WERI-Rb-1 (cell line): ENCODE results near the gene SEMA3A.

Experiments used
- DNase-seq: peaks from one replicate; pipeline ENCODE4 v3.0.0-alpha.2; 2020
- H3K27ac ChIP-seq: fragments of 250-450 bp; sonication (Bioruptor Pico); 2 replicates; pipeline ENCODE4 v1.5.1; 2020; ENCODE audit warnings: mild to moderate bottlenecking, moderate library complexity
- H3K27me3 ChIP-seq: fragments of 250-450 bp; sonication (Bioruptor Pico); 2 replicates; pipeline ENCODE4 v1.5.1; 2021; ENCODE audit warnings: mild to moderate bottlenecking, low read depth, moderate library complexity; ENCODE audit not compliant: insufficient read depth, severe bottlenecking
- H3K36me3 ChIP-seq: fragments of 250-450 bp; sonication (Bioruptor Pico); 2 replicates; pipeline ENCODE4 v1.5.1; 2020; ENCODE audit warnings: mild to moderate bottlenecking, moderate library complexity
- H3K4me3 ChIP-seq: 2 replicates; pipeline ENCODE4 v1.5.1; 2011; ENCODE audit warnings: low read depth, mild to moderate bottlenecking, control low read depth, low read length
- H3K9me3 ChIP-seq: fragments of 250-450 bp; sonication (Bioruptor Pico); 2 replicates; pipeline ENCODE4 v1.5.1; 2021; ENCODE audit warnings: mild to moderate bottlenecking, moderate library complexity; ENCODE audit not compliant: severe bottlenecking
- CTCF ChIP-seq: IDR thresholded peaks from 2 replicates; pipeline ENCODE4 v1.5.1; 2011; ENCODE audit warnings: low read depth, mild to moderate bottlenecking, control low read depth, inconsistent platforms, low read length

Gene SEMA3A

GRCh38 chr7:83946801-83947200 lies 247.8 kb downstream of the SEMA3A start:
- Histone ChIP-seq H3K9me3 (no peaks in the 10 kb centered on the region), H3K36me3 (no peaks in the 10 kb centered on the region), H3K27ac (no peak overlapping the region), H3K4me3 (no peak overlapping the region), H3K27me3 (no peaks in the 10 kb centered on the region)
- TF ChIP-seq CTCF = no peak
- DNase-seq = no peak

DNA sequence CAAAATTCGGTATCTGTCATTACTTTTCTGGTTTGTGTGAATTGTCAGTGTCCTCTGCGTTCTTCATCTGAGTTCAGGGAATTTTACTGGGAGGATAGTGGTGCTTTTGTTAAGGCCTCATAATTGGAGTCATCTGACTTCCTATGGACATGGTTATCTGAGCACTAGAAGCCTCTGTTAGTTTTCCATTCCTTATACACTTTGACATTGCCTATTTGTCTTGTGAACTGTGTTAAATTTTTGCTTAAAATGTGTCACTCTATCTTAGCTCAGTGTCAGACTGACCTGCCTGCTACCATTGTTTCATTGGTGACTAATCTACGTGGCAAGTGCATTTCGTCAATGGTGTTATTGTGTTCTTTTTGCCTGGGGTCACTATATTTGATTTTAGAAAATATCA lies 253.3 kb downstream of the SEMA3A start:
- H3K27ac ChIP-seq = no peak overlapping the region
- H3K4me3 ChIP-seq = no peak overlapping the region
- no peaks in the 10 kb centered on the region for H3K27me3 ChIP-seq
- no peaks in the 10 kb centered on the region for H3K9me3 ChIP-seq
- no peaks in the 10 kb centered on the region for H3K36me3 ChIP-seq
- DNase-seq = no peak
- no peak for TF ChIP-seq CTCF

- no peaks in the 10 kb centered on the region for H3K9me3 ChIP-seq
- no peak overlapping the region for H3K27ac ChIP-seq
- H3K36me3 ChIP-seq = no peaks in the 10 kb centered on the region
- no peaks in the 10 kb centered on the region for H3K27me3 ChIP-seq
- no peak overlapping the region for H3K4me3 ChIP-seq
- no peak for TF ChIP-seq CTCF
- DNase-seq = no peak
These were observed 256.7 kb downstream of the SEMA3A start for GRCh38 chr7:83937930-83938329.

GRCh38 chr7:83936056-83936708 lies 258.4 kb downstream of the SEMA3A start:
- no peak overlapping the region for H3K27ac ChIP-seq
- peak; percentile 67 for TF ChIP-seq CTCF
- peak; percentile 55 for DNase-seq

DNA sequence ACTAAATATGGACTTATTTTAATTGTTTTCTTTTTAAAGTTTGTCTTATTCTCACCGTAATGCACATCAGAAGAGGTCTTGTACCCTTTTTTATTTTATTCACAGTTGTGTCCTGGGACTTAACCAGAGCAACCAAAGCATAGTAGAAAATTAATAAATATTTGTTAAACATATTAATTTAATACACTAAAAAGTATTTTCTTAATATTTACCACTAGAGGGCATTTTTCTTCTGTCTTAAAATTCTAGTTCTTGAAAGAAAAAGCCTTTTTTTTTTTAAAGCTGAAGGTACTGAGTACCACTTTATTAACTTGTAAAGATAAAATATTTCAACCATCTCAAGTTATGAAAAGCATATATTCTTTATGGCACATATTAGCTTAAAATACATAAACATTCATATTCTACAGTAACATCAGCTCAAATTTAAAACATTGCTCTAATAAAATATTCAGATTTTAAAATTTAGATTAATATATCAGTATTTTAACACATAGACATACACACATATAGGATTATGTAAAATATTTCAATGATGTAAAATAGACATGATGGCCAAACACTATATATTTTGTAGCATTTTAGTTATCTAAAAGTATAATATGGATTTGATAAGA lies 260.4 kb downstream of the SEMA3A start:
- H3K27me3 ChIP-seq = no peaks in the 10 kb centered on the region
- H3K4me3 ChIP-seq = no peak overlapping the region
- H3K9me3 ChIP-seq = no peaks in the 10 kb centered on the region
- no peaks in the 10 kb centered on the region for H3K36me3 ChIP-seq
- no peak for TF ChIP-seq CTCF
- DNase-seq = no peak
- no peak overlapping the region for H3K27ac ChIP-seq

More at GRCh38 chr7:83936056-83936708, 258.4 kb downstream of the SEMA3A start:
- Histone ChIP-seq H3K36me3 (no peaks in the 10 kb centered on the region), H3K4me3 (no peak overlapping the region), H3K27me3 (no peaks in the 10 kb centered on the region), H3K9me3 (no peaks in the 10 kb centered on the region)
